Muscle layer of duodenum (tissue), 2 donors: ENCODE data around the gene RBM26.
A peak's percentile ranks its signal among the peaks of the same experiment; 100 is the strongest.

Experiments
- H3K27ac ChIP-seq: one replicate; pipeline ENCODE4 v1.7.0; 2013; ENCODE audit warnings: mild to moderate bottlenecking, low read length
- H3K27me3 ChIP-seq: one replicate; pipeline ENCODE4 v1.7.0; 2013; ENCODE audit warnings: low read depth, mild to moderate bottlenecking, control low read depth, low read length
- H3K36me3 ChIP-seq, 2 donors: one replicate each; pipeline ENCODE4 v1.7.0; 2013; ENCODE audit warnings: low read length in 2 of 2, control low read depth in 1 of 2, mild to moderate bottlenecking in 1 of 2; ENCODE audit not compliant: insufficient read depth in 2 of 2, control insufficient read depth in 1 of 2
- H3K4me1 ChIP-seq, 2 donors: one replicate each; pipeline ENCODE4 v1.7.0; 2013; ENCODE audit warnings: low read length in 2 of 2, mild to moderate bottlenecking in 2 of 2, control low read depth in 1 of 2, moderate library complexity in 1 of 2; ENCODE audit not compliant: insufficient read depth in 2 of 2, control insufficient read depth in 1 of 2
- H3K4me3 ChIP-seq, 2 donors: one replicate each; pipeline ENCODE4 v1.7.0; 2013; ENCODE audit warnings: low read length in 2 of 2, low read depth in 1 of 2, mild to moderate bottlenecking in 1 of 2
- H3K9me3 ChIP-seq, 2 donors: one replicate each; pipeline ENCODE4 v1.7.0; 2013; ENCODE audit warnings: low read length in 2 of 2, control low read depth in 1 of 2, mild to moderate bottlenecking in 1 of 2; ENCODE audit not compliant: control insufficient read depth in 1 of 2
- donor health status: healthy.

The RBM26 gene

GRCh38 chr13:79401259-79402070, 4.6 kb downstream of the RBM26 start:
- no peak overlapping the region for H3K27ac ChIP-seq
- peaks cover 4 to 8% of the 10 kb centered on the region in 2 donors for H3K36me3 ChIP-seq
- no peaks in the 10 kb centered on the region for H3K9me3 ChIP-seq
- H3K27me3 ChIP-seq = no peaks in the 10 kb centered on the region
- peaks cover 30 to 35% of the 10 kb centered on the region in 2 donors for H3K4me1 ChIP-seq
- H3K4me3 ChIP-seq = no peak overlapping the region

GRCh38 chr13:79398915-79399314, 7.1 kb downstream of the RBM26 start:
- H3K4me3 ChIP-seq = no peak overlapping the region
- H3K4me1 ChIP-seq = peaks cover 23 to 24% of the 10 kb centered on the region in 2 donors
- H3K27ac ChIP-seq = no peak overlapping the region
- H3K27me3 ChIP-seq = no peaks in the 10 kb centered on the region
- H3K36me3 ChIP-seq = peaks cover 8 to 12% of the 10 kb centered on the region in 2 donors
- peaks cover 0 to 4% of the 10 kb centered on the region in 2 donors for H3K9me3 ChIP-seq

- Histone ChIP-seq H3K27ac (no peak overlapping the region), H3K4me3 (no peak overlapping the region), H3K36me3 (peaks cover 8 to 12% of the 10 kb centered on the region in 2 donors), H3K4me1 (peaks cover 18 to 22% of the 10 kb centered on the region in 2 donors), H3K27me3 (no peaks in the 10 kb centered on the region), H3K9me3 (peaks cover 0 to 4% of the 10 kb centered on the region in 2 donors)
Measured at GRCh38 chr13:79398127-79398526, 7.9 kb downstream of the RBM26 start.

- Histone ChIP-seq H3K36me3 (peaks cover 4 to 12% of the 10 kb centered on the region in 2 donors), H3K4me3 (no peak overlapping the region), H3K27ac (no peak overlapping the region), H3K27me3 (no peaks in the 10 kb centered on the region), H3K4me1 (peaks cover 6 to 17% of the 10 kb centered on the region in 2 donors), H3K9me3 (peaks cover 0 to 4% of the 10 kb centered on the region in 2 donors)
Measured at GRCh38 chr13:79395881-79396280, 10.2 kb downstream of the RBM26 start.

GRCh38 chr13:79393564-79394249, 12.3 kb downstream of the RBM26 start:
- Histone ChIP-seq H3K27ac (no peak overlapping the region), H3K4me1 (peaks cover 9 to 11% of the 10 kb centered on the region in 2 donors), H3K27me3 (no peaks in the 10 kb centered on the region), H3K4me3 (no peak overlapping the region), H3K36me3 (peaks cover under 1 to 10% of the 10 kb centered on the region in 2 donors), H3K9me3 (peaks cover 0 to 4% of the 10 kb centered on the region in 2 donors)

- no peak overlapping the region for H3K27ac ChIP-seq
- H3K4me3 ChIP-seq = no peak overlapping the region
Measured at GRCh38 chr13:79392882-79393563, 13.0 kb downstream of the RBM26 start.

GRCh38 chr13:79389026-79389425, 17.0 kb downstream of the RBM26 start:
- no peaks in the 10 kb centered on the region for H3K9me3 ChIP-seq
- no peaks in the 10 kb centered on the region for H3K27me3 ChIP-seq
- H3K36me3 ChIP-seq = no peaks in the 10 kb centered on the region
- no peak overlapping the region for H3K4me3 ChIP-seq
- no peak overlapping the region for H3K27ac ChIP-seq
- peaks cover 9 to 18% of the 10 kb centered on the region in 2 donors for H3K4me1 ChIP-seq

More at GRCh38 chr13:79392882-79393563, 13.0 kb downstream of the RBM26 start:
- Histone ChIP-seq H3K27me3 (no peaks in the 10 kb centered on the region), H3K9me3 (peaks cover 0 to 4% of the 10 kb centered on the region in 2 donors), H3K4me1 (peaks cover 9 to 11% of the 10 kb centered on the region in 2 donors), H3K36me3 (peaks cover 0 to 8% of the 10 kb centered on the region in 2 donors)

GRCh38 chr13:79387853-79388252, 18.2 kb downstream of the RBM26 start:
- Histone ChIP-seq H3K4me1 (peaks cover 6 to 11% of the 10 kb centered on the region in 2 donors), H3K27ac (no peak overlapping the region), H3K4me3 (no peak overlapping the region), H3K9me3 (no peaks in the 10 kb centered on the region), H3K27me3 (no peaks in the 10 kb centered on the region), H3K36me3 (no peaks in the 10 kb centered on the region)

GRCh38 chr13:79386125-79386826, 19.8 kb downstream of the RBM26 start:
- no peak overlapping the region for H3K4me3 ChIP-seq
- H3K27ac ChIP-seq = peak overlapping the region; percentile 25
- H3K36me3 ChIP-seq = no peaks in the 10 kb centered on the region
- H3K9me3 ChIP-seq = no peaks in the 10 kb centered on the region
- no peaks in the 10 kb centered on the region for H3K27me3 ChIP-seq
- peaks cover 3 to 7% of the 10 kb centered on the region in 2 donors for H3K4me1 ChIP-seq

- Histone ChIP-seq H3K9me3 (no peaks in the 10 kb centered on the region), H3K4me1 (peaks cover 3 to 7% of the 10 kb centered on the region in 2 donors), H3K4me3 (no peak overlapping the region), H3K27me3 (no peaks in the 10 kb centered on the region), H3K27ac (no peak overlapping the region), H3K36me3 (no peaks in the 10 kb centered on the region)
Measured at GRCh38 chr13:79385694-79386093, 20.4 kb downstream of the RBM26 start.
